Esophagus (tissue), 2 donors: Measurements from ENCODE around the gene NOC4L. TPM values are rescaled to one million over a fixed set of nuclear protein-coding genes. Genes with fewer than 3 reads are reported as not detected.

Experiments
- H3K27ac ChIP-seq, 2 donors: one replicate each; pipeline ENCODE4 v1.5.1; 2013; ENCODE audit warnings: low read depth in 2 of 2, mild to moderate bottlenecking in 2 of 2, inconsistent platforms in 1 of 2, low read length in 1 of 2, moderate library complexity in 1 of 2
- H3K27me3 ChIP-seq, 2 donors: one replicate each; pipeline ENCODE4 v1.6.1; 2013; ENCODE audit warnings: low read length in 2 of 2, control low read depth in 1 of 2, mild to moderate bottlenecking in 1 of 2; ENCODE audit not compliant: insufficient read depth in 2 of 2, control insufficient read depth in 1 of 2
- H3K36me3 ChIP-seq, 2 donors: one replicate each; pipeline ENCODE4 v1.6.1; 2013; ENCODE audit warnings: low read length in 1 of 2; ENCODE audit not compliant: control insufficient read depth in 2 of 2, insufficient read depth in 2 of 2
- H3K4me1 ChIP-seq, 2 donors: one replicate each; pipeline ENCODE4 v1.6.1; 2013; ENCODE audit warnings: low read length in 1 of 2; ENCODE audit not compliant: control insufficient read depth in 2 of 2, insufficient read depth in 2 of 2
- H3K4me3 ChIP-seq, 2 donors: one replicate each; pipeline ENCODE4 v1.5.1; 2013; ENCODE audit warnings: low read length in 2 of 2, mild to moderate bottlenecking in 2 of 2, low read depth in 1 of 2, moderate library complexity in 1 of 2
- H3K9me3 ChIP-seq, 2 donors: one replicate each; pipeline ENCODE4 v1.6.1; 2013; ENCODE audit warnings: mild to moderate bottlenecking in 2 of 2, low read depth in 1 of 2, low read length in 1 of 2, moderate library complexity in 1 of 2; ENCODE audit not compliant: control insufficient read depth in 2 of 2, insufficient read depth in 1 of 2
- WGBS, 2 donors: extraction: QIAGEN DNeasy Blood & Tissue Kit; methylation state at CpG; one replicate each; pipeline ENCODE4 v1.1.7; 2013; 5-methylcytosine and 5-hydroxymethylcytosine counted together
- polyA plus RNA-seq, 2 donors: library from polyadenylated mRNA; stranded (reverse); fragments of 200-250 nt; gene quantifications; one replicate each; pipeline ENCODE4 v1.2.3, GENCODE V29; 2013
- donor health status: healthy with polysubstance abuse.
- donor health status: Bipolar disorder and iron deficiency.

NOC4L gene
- polyA plus RNA-seq, 2 donors, result 20.6 to 22.7 TPM

- 81 to 82% methylated on average over 42 to 44 of the region's 44 CpGs for WGBS, 2 donors
- Histone ChIP-seq H3K4me3 (no peak overlapping the region), H3K27ac (no peak overlapping the region), H3K27me3 (no peaks in the 10 kb centered on the region), H3K9me3 (peaks cover 3 to 18% of the 10 kb centered on the region in 2 donors), H3K4me1 (peaks cover 0 to 6% of the 10 kb centered on the region in 2 donors), H3K36me3 (no peaks in the 10 kb centered on the region)
These were observed 53.5 kb downstream of the NOC4L start for GRCh38 chr12:132197581-132198354.

- peaks cover under 1 to 11% of the 10 kb centered on the region in 2 donors for H3K9me3 ChIP-seq
- H3K36me3 ChIP-seq, result no peaks in the 10 kb centered on the region
- H3K4me1 ChIP-seq, result peaks cover 0 to 6% of the 10 kb centered on the region in 2 donors
- H3K27ac ChIP-seq, result no peak overlapping the region
- WGBS, 2 donors, result 79 to 84% methylated on average over 18 of the region's 18 CpGs
- peaks cover 0 to 4% of the 10 kb centered on the region in 2 donors for H3K27me3 ChIP-seq
- H3K4me3 ChIP-seq, result no peak overlapping the region
These were observed 54.8 kb downstream of the NOC4L start for GRCh38 chr12:132199101-132199500.

- no peak overlapping the region for H3K4me3 ChIP-seq
- peaks cover 0 to 4% of the 10 kb centered on the region in 2 donors for H3K27me3 ChIP-seq
- WGBS, 2 donors, result 75% methylated on average over 24 of the region's 24 CpGs
- no peaks in the 10 kb centered on the region for H3K36me3 ChIP-seq
- no peak overlapping the region for H3K27ac ChIP-seq
- H3K4me1 ChIP-seq, result peaks cover 0 to 6% of the 10 kb centered on the region in 2 donors
- H3K9me3 ChIP-seq, result peaks cover 0 to 5% of the 10 kb centered on the region in 2 donors
These were observed 55.5 kb downstream of the NOC4L start for GRCh38 chr12:132199526-132200319.

GRCh38 chr12:132200800-132201199 is 56.5 kb downstream of the NOC4L start:
- H3K27ac ChIP-seq, result no peak overlapping the region
- WGBS, 2 donors, result 84 to 86% methylated on average over 19 of the region's 19 CpGs
- peaks cover 0 to 8% of the 10 kb centered on the region in 2 donors for H3K27me3 ChIP-seq
- peaks cover 0 to 14% of the 10 kb centered on the region in 2 donors for H3K4me1 ChIP-seq
- peaks cover 0 to 4% of the 10 kb centered on the region in 2 donors for H3K9me3 ChIP-seq
- no peak overlapping the region for H3K4me3 ChIP-seq
- H3K36me3 ChIP-seq, result no peaks in the 10 kb centered on the region

- H3K9me3 ChIP-seq, result peaks cover 0 to 4% of the 10 kb centered on the region in 2 donors
- peaks cover 0 to 8% of the 10 kb centered on the region in 2 donors for H3K4me1 ChIP-seq
- H3K4me3 ChIP-seq, result no peak overlapping the region
- no peaks in the 10 kb centered on the region for H3K36me3 ChIP-seq
- H3K27me3 ChIP-seq, result peaks cover 0 to 11% of the 10 kb centered on the region in 2 donors
- 75 to 85% methylated on average over 23 of the region's 23 CpGs for WGBS, 2 donors
- no peak overlapping the region for H3K27ac ChIP-seq
These were observed 57.3 kb downstream of the NOC4L start for GRCh38 chr12:132201391-132202120.

Other genes starting within 250 kb of the NOC4L start
- gene ULK1, start 249.8 kb upstream of the NOC4L start, polyA plus RNA-seq, result 10 to 100 TPM; 11.5 to 31.6 TPM
- 10 to 100 TPM; 27.5 to 28.7 TPM for gene PUS1, start 215.2 kb upstream of the NOC4L start, polyA plus RNA-seq
- gene EP400, start 194.5 kb upstream of the NOC4L start, polyA plus RNA-seq, result 10 to 100 TPM in 1 of 2 donors, 1 to 10 TPM in 1; 8.9 to 17.1 TPM
- gene DDX51, start 138 bp upstream of the NOC4L start, polyA plus RNA-seq, result 10 to 100 TPM; 12.3 to 20.4 TPM
- gene GALNT9, start 185.1 kb downstream of the NOC4L start, polyA plus RNA-seq, result not detected